Brain microvascular endothelial cell (primary cell): ENCODE data around the gene CABLES1.

Experiments
- DNase-seq: peaks from one replicate; pipeline ENCODE4 v3.0.0-alpha.2; 2020
- H3K27ac ChIP-seq: fragments of 250-450 bp; sonication (Bioruptor Pico); 2 replicates; pipeline ENCODE4 v1.5.1; 2020; ENCODE audit warnings: mild to moderate bottlenecking, moderate library complexity
- H3K27me3 ChIP-seq: fragments of 250-450 bp; sonication (Bioruptor Pico); replicated peaks from 2 replicates; pipeline ENCODE4 v1.5.1; 2020; ENCODE audit warnings: mild to moderate bottlenecking
- H3K36me3 ChIP-seq: fragments of 250-450 bp; sonication (Bioruptor Pico); replicated peaks from 2 replicates; pipeline ENCODE4 v1.5.1; 2020; ENCODE audit warnings: mild to moderate bottlenecking
- H3K4me3 ChIP-seq: 2 replicates; pipeline ENCODE4 v1.5.1; 2011; ENCODE audit warnings: low read depth, mild to moderate bottlenecking, control low read depth, low read length, moderate library complexity
- in situ Hi-C: cut with HindIII; loops from 2 replicates; pipeline ENCODE4 v1.10.0; 2017; ENCODE audit warnings: low sequenced_read_pairs, low pct_ligation_motif_present
- TF ChIP-seq, protein P1 (sequence below): IDR thresholded peaks from 2 replicates; pipeline ENCODE4 v1.5.1; 2011; ENCODE audit warnings: low read depth, mild to moderate bottlenecking, moderate library complexity, low read length, control low read depth, inconsistent platforms; ENCODE audit errors: missing control alignments

CABLES1 gene

DNA sequence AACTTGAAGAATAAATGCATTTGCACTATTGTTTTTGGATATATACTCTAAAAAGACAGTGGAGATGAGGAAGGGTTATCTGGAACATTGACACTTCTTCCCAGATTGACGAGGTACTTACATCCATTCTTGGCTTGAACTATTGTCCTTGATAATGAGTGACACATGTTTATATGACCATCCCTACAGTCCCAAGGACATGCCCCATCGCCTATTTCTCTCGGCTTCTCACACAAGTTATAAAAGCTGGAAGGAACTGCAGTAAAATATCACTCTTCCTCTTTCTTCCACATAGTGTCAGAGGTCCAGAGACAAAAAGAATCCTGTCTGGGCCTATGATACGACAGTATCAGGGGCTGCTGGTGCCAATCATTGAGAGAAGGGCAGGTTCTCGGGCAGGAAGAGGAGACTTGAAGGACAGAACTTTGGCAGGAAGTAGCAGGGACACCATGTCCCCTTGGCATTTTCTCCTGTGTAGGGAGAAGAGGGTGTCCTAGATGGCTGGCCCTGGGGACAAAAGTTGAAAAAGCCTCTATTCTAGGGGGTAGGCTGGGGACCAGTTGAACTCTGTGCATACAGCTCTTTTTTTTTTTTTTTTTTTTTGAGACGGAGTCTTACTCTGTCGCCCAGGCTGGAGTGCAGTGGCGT lies 5.8 kb upstream of the CABLES1 start:
- in situ Hi-C loops, result no loop called here
- no peaks in the 10 kb centered on the region for H3K36me3 ChIP-seq
- TF ChIP-seq, protein P1, sequence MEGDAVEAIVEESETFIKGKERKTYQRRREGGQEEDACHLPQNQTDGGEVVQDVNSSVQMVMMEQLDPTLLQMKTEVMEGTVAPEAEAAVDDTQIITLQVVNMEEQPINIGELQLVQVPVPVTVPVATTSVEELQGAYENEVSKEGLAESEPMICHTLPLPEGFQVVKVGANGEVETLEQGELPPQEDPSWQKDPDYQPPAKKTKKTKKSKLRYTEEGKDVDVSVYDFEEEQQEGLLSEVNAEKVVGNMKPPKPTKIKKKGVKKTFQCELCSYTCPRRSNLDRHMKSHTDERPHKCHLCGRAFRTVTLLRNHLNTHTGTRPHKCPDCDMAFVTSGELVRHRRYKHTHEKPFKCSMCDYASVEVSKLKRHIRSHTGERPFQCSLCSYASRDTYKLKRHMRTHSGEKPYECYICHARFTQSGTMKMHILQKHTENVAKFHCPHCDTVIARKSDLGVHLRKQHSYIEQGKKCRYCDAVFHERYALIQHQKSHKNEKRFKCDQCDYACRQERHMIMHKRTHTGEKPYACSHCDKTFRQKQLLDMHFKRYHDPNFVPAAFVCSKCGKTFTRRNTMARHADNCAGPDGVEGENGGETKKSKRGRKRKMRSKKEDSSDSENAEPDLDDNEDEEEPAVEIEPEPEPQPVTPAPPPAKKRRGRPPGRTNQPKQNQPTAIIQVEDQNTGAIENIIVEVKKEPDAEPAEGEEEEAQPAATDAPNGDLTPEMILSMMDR, result no peak
- H3K4me3 ChIP-seq, result no peak overlapping the region
- no peak for DNase-seq
- no peaks in the 10 kb centered on the region for H3K27me3 ChIP-seq
- no peak overlapping the region for H3K27ac ChIP-seq

DNA sequence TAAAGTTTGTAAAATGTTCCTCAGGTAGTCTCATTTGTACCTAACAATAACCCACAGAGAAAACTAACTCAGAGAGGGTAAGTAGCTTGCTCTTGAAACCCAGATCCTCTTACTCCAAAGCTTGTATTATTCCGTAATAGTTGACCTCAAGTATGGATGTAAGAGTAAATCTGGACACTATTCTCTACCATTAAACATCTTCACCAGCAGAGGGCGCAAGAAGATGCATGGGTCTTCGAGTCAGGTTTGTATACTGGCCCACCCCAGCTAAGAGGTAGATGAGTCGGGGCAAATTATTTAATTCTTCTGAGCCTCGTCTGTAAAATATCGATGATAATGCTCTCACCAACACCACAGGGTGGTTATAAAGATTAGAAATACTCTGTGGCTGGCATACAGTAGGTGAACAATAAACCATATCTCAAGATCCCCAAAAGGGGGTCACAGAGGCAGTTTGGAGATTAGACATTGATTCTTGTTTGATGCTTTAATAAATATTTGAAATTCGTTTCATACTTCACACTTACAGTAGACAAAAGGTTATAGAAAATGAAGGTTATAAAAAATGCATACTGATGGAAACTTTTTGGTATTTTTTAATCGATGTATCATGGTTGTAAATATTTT lies 3.5 kb upstream of the CABLES1 start:
- Histone ChIP-seq H3K27ac (no peak overlapping the region), H3K27me3 (no peaks in the 10 kb centered on the region), H3K36me3 (no peaks in the 10 kb centered on the region), H3K4me3 (no peak overlapping the region)
- in situ Hi-C loops, result no loop called here
- TF ChIP-seq, protein P1, result peak; percentile 73
- peak; percentile 87 for DNase-seq

DNA sequence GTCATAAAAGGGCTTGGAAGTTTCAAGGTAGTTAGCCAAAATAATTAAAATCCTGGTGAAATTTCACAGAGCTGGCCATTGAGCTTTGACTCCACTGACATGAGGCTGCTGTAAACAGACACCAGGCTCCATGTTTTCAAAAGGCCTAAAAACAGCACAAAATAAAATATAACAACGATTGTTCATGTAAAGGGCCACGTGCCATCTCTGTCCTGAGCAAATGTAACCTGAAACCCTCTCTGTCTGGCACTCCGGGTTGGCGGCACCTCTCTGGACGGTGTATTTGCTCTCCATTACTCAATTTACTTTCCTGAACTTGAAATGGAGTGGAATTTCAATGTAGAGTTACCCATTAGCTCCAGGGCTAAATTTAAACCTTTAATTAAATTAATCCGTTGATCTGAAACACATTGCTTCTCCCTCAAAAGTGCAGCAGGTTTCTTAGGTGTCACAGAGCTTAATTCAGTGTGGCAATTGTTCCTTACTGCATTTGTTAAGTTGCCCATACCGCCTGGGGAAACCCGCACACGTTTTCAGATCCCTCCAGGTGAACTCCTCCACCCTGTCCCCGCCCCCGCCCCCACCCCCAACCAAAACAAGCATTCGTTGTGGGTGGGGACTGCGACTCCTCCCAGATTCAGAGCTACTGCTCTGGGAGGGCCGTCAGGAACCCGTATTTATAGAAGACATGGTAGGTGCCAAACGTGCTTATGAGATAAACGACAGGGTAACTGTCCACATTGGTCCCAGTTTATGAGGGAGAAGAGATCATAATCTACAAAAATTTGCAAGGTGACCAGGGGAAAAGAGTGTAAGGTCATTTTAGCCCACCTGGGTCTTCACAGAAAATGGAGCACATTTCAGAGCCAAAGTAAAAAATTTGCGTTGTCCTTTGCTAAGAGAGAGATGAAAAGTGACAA lies 1.2 kb upstream of the CABLES1 start:
- H3K27ac ChIP-seq, result no peak overlapping the region
- no peak for DNase-seq
- H3K4me3 ChIP-seq, result peak overlapping the region; percentile 67
- in situ Hi-C loops, result no loop called here
- TF ChIP-seq, protein P1, result no peak
- no peaks in the 10 kb centered on the region for H3K27me3 ChIP-seq
- H3K36me3 ChIP-seq, result no peaks in the 10 kb centered on the region

DNA sequence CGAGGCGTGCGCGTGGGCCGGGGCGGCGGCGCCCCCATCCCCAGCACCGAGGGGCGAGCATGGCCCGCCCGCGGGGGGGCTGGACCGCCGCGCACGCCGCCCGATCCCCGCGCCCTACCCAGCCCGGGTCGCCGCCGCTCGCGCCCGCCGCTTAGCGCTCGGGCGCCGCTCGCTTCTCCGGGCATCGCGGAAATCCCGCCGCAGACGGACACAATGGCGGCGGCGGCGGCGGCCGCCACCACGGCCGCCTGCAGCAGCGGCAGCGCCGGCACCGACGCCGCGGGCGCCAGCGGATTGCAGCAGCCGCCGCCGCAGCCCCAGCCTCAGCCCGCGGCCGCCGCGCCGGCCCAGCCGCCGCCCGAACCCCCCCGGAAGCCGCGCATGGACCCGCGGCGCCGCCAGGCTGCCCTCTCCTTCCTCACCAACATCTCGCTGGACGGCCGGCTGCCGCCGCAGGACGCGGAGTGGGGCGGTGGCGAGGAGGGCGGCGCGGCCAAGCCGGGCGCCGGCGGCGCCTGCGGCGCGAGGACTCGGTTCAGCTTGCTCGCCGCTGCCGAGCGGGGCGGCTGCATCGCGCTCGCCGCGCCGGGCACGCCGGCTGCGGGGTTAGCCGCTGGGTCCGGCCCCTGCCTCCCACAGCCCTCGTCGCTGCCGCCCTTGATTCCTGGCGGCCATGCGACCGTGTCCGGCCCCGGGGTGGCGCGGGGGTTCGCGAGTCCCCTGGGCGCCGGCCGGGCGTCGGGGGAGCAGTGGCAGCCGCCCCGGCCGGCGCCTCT lies 453 bp downstream of the CABLES1 start:
- DNase-seq, result no peak
- TF ChIP-seq, protein P1, result no peak
- H3K27me3 ChIP-seq, result no peaks in the 10 kb centered on the region
- peak overlapping the region; percentile 67 for H3K4me3 ChIP-seq
- H3K27ac ChIP-seq, result peak overlapping the region; percentile 30
- no peaks in the 10 kb centered on the region for H3K36me3 ChIP-seq
- in situ Hi-C loops, result no loop called here

DNA sequence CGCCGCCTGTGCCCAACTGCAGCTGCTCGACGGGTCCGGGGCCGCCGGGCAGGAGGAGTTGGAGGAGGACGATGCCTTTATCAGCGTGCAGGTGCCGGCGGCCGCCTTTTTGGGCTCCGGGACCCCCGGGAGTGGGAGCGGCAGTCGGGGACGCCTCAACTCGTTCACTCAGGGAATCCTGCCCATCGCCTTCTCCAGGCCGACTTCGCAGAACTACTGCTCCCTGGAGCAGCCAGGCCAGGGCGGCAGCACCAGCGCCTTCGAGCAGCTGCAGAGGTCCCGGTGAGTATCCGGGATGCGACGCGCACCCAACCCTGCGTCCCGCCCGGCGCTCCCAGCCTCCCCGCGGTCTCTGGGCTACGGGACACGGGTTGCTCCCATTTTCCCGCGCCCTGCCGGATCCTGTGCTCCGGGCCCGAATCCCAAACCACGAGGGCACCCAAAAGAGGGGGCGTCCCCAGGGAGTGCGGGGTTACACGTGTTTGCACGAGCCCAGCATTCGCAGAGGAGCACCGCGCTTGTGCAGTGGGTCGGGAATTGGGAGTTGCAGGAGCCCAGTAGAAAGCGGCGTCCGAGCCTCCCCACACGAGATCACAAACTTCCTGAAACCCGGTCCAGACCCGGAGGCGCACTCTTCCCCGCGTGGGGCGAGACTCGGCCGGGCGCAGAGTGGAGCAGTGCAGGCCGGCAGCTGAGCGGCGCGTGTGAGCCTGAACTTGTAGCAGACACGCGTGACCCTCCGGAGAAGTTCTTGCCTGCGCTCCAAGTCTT lies 1.2 kb downstream of the CABLES1 start:
- TF ChIP-seq, protein P1, result no peak
- no peak for DNase-seq
- Histone ChIP-seq H3K27me3 (no peaks in the 10 kb centered on the region), H3K4me3 (peak overlapping the region; percentile 67), H3K36me3 (no peaks in the 10 kb centered on the region), H3K27ac (peak overlapping the region; percentile 30)
- in situ Hi-C loops, result no loop called here
